ENCODE results near the gene CDCA7L.
"Not testable (repeated sequence)": the region's sequence is repeated elsewhere in the genome, so short reads cannot be mapped to it uniquely, and the experiment has no call there.

CDCA7L gene

DNA sequence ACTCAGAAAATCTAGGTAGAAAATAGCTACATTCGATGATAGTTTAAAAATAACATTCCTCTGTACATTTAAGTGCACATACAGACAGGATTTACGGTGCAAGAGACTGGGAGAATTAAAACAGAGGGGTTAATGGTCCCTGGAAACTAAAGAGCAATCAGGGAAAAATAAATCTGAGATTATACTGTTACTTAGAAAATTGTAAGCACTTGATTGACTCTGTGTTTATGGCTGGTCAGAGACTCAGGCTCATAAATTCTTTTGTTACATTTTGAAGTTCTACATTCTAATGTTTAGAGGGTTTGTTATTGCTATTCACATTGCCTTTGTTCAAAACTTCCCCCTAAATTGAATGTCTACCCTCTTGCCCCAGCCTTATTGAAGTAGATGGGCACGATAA is 54.4 kb downstream of the CDCA7L start:
- no peak overlapping the region for H3K4me3 ChIP-seq
- DNase-seq (ENCODE audit: low spot score) = no peak
- no peak for TF ChIP-seq CTCF (IDR thresholded peaks at IDR 0.05)

DNA sequence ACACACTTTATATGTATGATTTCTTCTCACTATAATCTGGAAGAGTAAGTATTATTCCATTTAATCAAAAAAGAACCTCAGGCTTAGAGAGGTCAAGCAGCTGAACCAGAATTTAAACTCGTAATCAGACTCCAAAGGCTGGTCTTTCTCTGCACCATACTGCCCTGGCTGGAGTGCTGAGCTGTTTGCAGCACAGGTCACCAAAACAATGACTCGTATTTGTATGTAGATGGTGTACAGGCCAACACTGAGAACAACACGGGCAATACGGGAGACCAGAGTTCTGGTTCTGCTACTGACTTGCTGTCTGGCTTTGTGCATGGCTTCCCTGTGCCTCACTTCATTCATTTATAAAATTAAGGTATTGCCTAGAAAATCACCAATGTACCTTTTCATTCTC is 57.9 kb downstream of the CDCA7L start:
- DNase-seq (ENCODE audit: low spot score) = no peak
- Histone ChIP-seq H3K27ac (no peak overlapping the region), H3K4me3 (no peak overlapping the region)
- TF ChIP-seq CTCF (IDR thresholded peaks at IDR 0.05) = no peak

More for the DNA sequence above, 54.4 kb downstream of the CDCA7L start:
- H3K27ac ChIP-seq = no peak overlapping the region

- no peak for DNase-seq (ENCODE audit: low spot score)
- Histone ChIP-seq H3K4me3 (no peak overlapping the region), H3K27ac (no peak overlapping the region)
- TF ChIP-seq CTCF (IDR thresholded peaks at IDR 0.05) = no peak
These were observed 58.3 kb downstream of the CDCA7L start for GRCh38 chr7:21887353-21887752.

DNA sequence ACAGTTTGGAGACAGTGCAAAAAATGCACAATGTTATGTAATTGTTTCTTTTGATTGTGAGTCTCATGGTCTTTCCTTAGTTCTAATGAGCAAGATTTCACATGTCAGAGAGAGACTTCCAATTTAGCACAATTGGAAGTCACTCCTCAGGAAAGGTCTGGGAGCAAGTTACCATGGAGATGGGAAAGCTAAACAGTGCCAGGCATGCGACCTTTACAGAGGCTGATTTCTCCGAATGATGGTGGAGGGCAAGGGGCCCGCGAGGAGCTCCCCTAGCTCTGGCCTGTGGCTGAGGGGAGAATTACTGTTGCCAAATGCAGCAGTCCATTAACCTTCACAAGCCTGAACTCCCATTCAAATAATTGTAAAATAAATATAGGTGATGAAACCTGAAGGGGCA is 59.3 kb downstream of the CDCA7L start:
- no peak for DNase-seq (ENCODE audit: low spot score)
- H3K4me3 ChIP-seq = no peak overlapping the region
- H3K27ac ChIP-seq = no peak overlapping the region
- no peak for TF ChIP-seq CTCF (IDR thresholded peaks at IDR 0.05)

DNA sequence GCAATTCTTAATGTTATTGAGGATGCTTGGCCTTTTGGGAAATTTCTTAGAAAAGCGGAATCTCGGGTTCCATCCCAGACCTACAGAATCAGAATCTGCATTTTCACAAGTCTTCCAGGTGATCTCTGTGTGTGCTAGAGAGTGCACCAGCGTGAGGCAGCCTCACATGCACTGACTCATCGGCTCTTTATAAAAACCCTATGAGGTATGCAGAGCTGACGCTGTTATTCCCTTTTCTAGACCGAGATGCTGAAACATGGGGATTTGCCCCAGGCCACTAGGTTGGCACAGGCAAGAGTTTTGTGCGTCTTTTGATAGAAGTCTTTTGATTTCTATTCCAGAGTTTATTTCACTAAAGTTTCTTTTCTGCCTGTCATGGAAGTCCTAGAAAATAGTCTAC is 61.2 kb downstream of the CDCA7L start:
- no peak for TF ChIP-seq CTCF (IDR thresholded peaks at IDR 0.05)
- DNase-seq (ENCODE audit: low spot score) = no peak

DNA sequence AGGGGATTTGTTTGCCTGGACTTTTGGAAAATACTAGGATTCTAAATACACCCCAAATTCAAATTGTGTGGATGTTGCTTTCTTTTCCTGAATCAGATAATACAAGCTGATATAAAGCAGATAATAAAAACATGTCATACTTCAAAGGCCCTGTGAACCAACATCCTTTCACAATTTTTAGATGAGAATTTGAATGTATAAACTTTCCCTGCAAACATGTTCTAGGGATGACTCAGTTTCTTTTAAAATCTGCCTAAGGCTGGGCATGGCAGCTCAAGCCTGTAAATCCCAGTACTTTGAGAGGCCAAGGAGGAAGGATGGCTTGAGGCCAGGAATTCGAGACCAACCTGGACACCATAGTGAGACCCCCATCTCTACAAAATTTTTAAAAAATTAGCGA is 62.2 kb downstream of the CDCA7L start:
- not testable (repeated sequence) for DNase-seq (ENCODE audit: low spot score); H3K4me3 ChIP-seq; H3K27ac ChIP-seq

More for the DNA sequence above, 61.2 kb downstream of the CDCA7L start:
- Histone ChIP-seq H3K4me3 (no peak overlapping the region), H3K27ac (no peak overlapping the region)

DNA sequence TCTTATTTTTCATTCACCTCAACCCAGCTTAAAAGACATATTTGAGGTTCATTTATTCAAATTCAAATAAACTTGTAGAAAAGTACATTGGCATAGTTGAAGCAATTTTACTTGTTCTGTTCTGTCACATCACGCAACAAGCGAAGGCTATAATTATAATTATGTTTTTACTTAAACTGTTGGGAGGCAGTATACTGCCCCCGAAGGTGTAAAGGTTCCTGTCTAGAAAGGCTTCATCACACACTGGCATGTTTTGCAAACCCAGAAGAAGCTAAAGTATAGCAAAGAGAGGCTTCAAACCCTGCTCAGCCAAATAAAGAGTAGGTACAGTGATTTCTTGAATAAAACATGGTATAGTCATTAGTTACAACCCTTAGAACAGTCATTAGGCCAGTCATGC is 62.6 kb downstream of the CDCA7L start:
- TF ChIP-seq CTCF (IDR thresholded peaks at IDR 0.05) = no peak
- DNase-seq (ENCODE audit: low spot score) = no peak
- Histone ChIP-seq H3K27ac (no peak overlapping the region), H3K4me3 (no peak overlapping the region)
